OCI-LY7 (cell line): ENCODE results near the gene DLEC1. TPM values are rescaled to one million over a fixed set of nuclear protein-coding genes. Genes with fewer than 3 reads are reported as not detected.

ENCODE experiments used
- BruUV-seq: library from RNA; stranded (reverse); fragments of 400-500 nt; replicated peaks from 2 replicates; lab custom pipeline; 2021; lab: Mats Ljungman, UMichigan
- CTCF ChIA-PET: fragments of 300-600 bp; sonication (Branson Sonifier 250); formaldehyde crosslinking; loops from one replicate; lab custom pipeline; 2022; ENCODE audit warnings: antibody characterized with exemption; ENCODE audit not compliant: unreplicated experiment; lab: Charles Lee
- POLR2A ChIA-PET: fragments of 300-600 bp; sonication (Branson Sonifier 250); formaldehyde crosslinking; loops from one replicate; lab custom pipeline; 2022; ENCODE audit warnings: antibody characterized with exemption; lab: Charles Lee
- DNase-seq: peaks from one replicate; pipeline ENCODE4 v3.0.0-alpha.2; 2015; ENCODE audit warnings: low spot score
- H2AFZ ChIP-seq: fragments of 200-600 bp; sonication (generic), shearing (Covaris generic); 2 replicates; pipeline ENCODE4 v1.6.1; 2014; ENCODE audit warnings: mild to moderate bottlenecking, antibody characterized with exemption, low read length, moderate library complexity
- H3K27ac ChIP-seq: fragments of 200-600 bp; sonication (generic); 2 replicates; pipeline ENCODE4 v1.5.1; 2014; ENCODE audit warnings: mixed run types, low read depth, mild to moderate bottlenecking, moderate library complexity, low read length, inconsistent platforms; ENCODE audit not compliant: poor library complexity, severe bottlenecking
- H3K36me3 ChIP-seq: fragments of 200-600 bp; sonication (generic); 2 replicates; pipeline ENCODE4 v1.6.1; 2014; ENCODE audit warnings: mild to moderate bottlenecking, antibody characterized with exemption, low read length, moderate library complexity, mixed read lengths; ENCODE audit not compliant: insufficient read depth
- H3K4me1 ChIP-seq: fragments of 200-600 bp; sonication (generic); 2 replicates; pipeline ENCODE4 v1.5.1; 2014; ENCODE audit warnings: mild to moderate bottlenecking, low read length; ENCODE audit not compliant: insufficient read depth, poor library complexity, severe bottlenecking
- H3K4me2 ChIP-seq: fragments of 200-600 bp; sonication (generic); 2 replicates; pipeline ENCODE4 v1.6.1; 2014; ENCODE audit warnings: mild to moderate bottlenecking, low read length
- H3K4me3 ChIP-seq: fragments of 200-600 bp; sonication (generic); 2 replicates; pipeline ENCODE4 v1.5.1; 2014; ENCODE audit warnings: mild to moderate bottlenecking, low read depth, low read length; ENCODE audit not compliant: poor library complexity, severe bottlenecking
- H3K79me2 ChIP-seq: fragments of 200-600 bp; sonication (generic); 2 replicates; pipeline ENCODE4 v1.6.1; 2016; ENCODE audit warnings: low read depth, mild to moderate bottlenecking, low read length, moderate library complexity, mixed read lengths; ENCODE audit not compliant: insufficient read depth
- H3K9me2 ChIP-seq: fragments of 200-600 bp; sonication (generic); 2 replicates; pipeline ENCODE4 v1.6.1; 2016; ENCODE audit warnings: mild to moderate bottlenecking, low read length, mixed read lengths; ENCODE audit not compliant: insufficient read depth
- H3K9me3 ChIP-seq: fragments of 200-600 bp; sonication (generic); 2 replicates; pipeline ENCODE4 v1.6.1; 2014; ENCODE audit warnings: mild to moderate bottlenecking, mixed run types, low read length, mixed read lengths
- H4K20me1 ChIP-seq: fragments of 200-600 bp; sonication (generic); 2 replicates; pipeline ENCODE4 v1.6.1; 2014; ENCODE audit warnings: mild to moderate bottlenecking, antibody characterized with exemption, low read length, moderate library complexity, mixed read lengths; ENCODE audit not compliant: insufficient read depth
- CTCF ChIP-seq: fragments of 200-600 bp; sonication (generic); conservative IDR thresholded peaks from 2 replicates; pipeline ENCODE4 v1.5.1; 2014; ENCODE audit warnings: mild to moderate bottlenecking, antibody characterized with exemption, low read length, moderate library complexity, mixed read lengths
- EZH2phosphoT487 ChIP-seq: fragments of 200-600 bp; sonication (generic); IDR thresholded peaks from 2 replicates; pipeline ENCODE4 v1.6.1; 2018; ENCODE audit warnings: low read depth, borderline replicate concordance, mild to moderate bottlenecking, mixed run types, antibody characterized with exemption, low read length, moderate library complexity, mixed read lengths
- intact Hi-C: fragments of 100-400 bp; cut with micrococcal nuclease; formaldehyde crosslinking; loops from one replicate; pipeline ENCODE4 v1.10.0; 2022; ENCODE audit not compliant: unreplicated experiment
- total RNA-seq, 2 experiments: library from RNA; depleted of rRNA in 1 of 2; stranded (reverse); fragments of >200 nt in 1 of 2; shearing (Covaris generic) in 1 of 2; gene quantifications; 2 replicates each; pipeline ENCODE4 v1.2.3, GENCODE V29; 2014 to 2022

DLEC1 gene
- total RNA-seq, 2 experiments from 2014 or later, result 0.13 TPM; not detected in 1

GRCh38 chr3:38122712-38123290 is 83.8 kb downstream of the DLEC1 start:
- intact Hi-C loops, result no loop called here
- no peaks in the 10 kb centered on the region for H3K9me3 ChIP-seq
- H2AFZ ChIP-seq, result no peak overlapping the region
- peaks cover 62% of the 10 kb centered on the region for H3K36me3 ChIP-seq
- DNase-seq, result no peak
- H3K4me1 ChIP-seq, result no peaks in the 10 kb centered on the region
- TF ChIP-seq EZH2phosphoT487 (no peak), CTCF (no peak)
- ChIA-PET POLR2A (interaction anchor here (0.6 kb wide), 1 partner anchor 365 kb away, joined by 3 read pairs; no protein-coding TSS in a partner anchor), CTCF (no interaction called here)
- H3K4me2 ChIP-seq, result no peak overlapping the region
- H3K4me3 ChIP-seq, result no peak overlapping the region
- H3K27ac ChIP-seq, result no peak overlapping the region
- H3K79me2 ChIP-seq, result no peaks in the 10 kb centered on the region
- BruUV-seq, result no TSS peak
- H4K20me1 ChIP-seq, result no peaks in the 10 kb centered on the region
- H3K9me2 ChIP-seq, result no peaks in the 10 kb centered on the region

- POLR2A ChIA-PET, result no interaction called here
- DNase-seq, result no peak
- Histone ChIP-seq H3K36me3 (peaks cover 75% of the 10 kb centered on the region), H2AFZ (no peak overlapping the region), H3K4me3 (no peak overlapping the region), H3K4me2 (no peak overlapping the region), H4K20me1 (no peaks in the 10 kb centered on the region), H3K9me3 (no peaks in the 10 kb centered on the region), H3K4me1 (no peaks in the 10 kb centered on the region), H3K9me2 (no peaks in the 10 kb centered on the region), H3K79me2 (no peaks in the 10 kb centered on the region), H3K27ac (no peak overlapping the region)
- CTCF ChIA-PET, result no interaction called here
- intact Hi-C loops, result no loop called here
- BruUV-seq, result no TSS peak
- TF ChIP-seq EZH2phosphoT487 (no peak), CTCF (no peak)
These were observed 85.5 kb downstream of the DLEC1 start for GRCh38 chr3:38124324-38125122.
